Smooth muscle cell (in vitro differentiated cells): ENCODE results near the gene EIF2D. TPM values are rescaled to one million over a fixed set of nuclear protein-coding genes. Genes with fewer than 3 reads are reported as not detected.

Source experiments
- DNase-seq: peaks from one replicate; lab custom pipeline; 2025; ENCODE audit not compliant: unreplicated experiment; lab: John Stamatoyannopoulos, UW
- H2AFZ ChIP-seq: fragments of 200-600 bp; sonication (generic); 2 replicates; pipeline ENCODE4 v1.6.0; 2016; ENCODE audit warnings: antibody characterized with exemption, low read depth, mild to moderate bottlenecking
- H3F3A ChIP-seq: fragments of 200-600 bp; sonication (generic); 2 replicates; pipeline ENCODE4 v1.6.0; 2017; ENCODE audit warnings: antibody characterized with exemption, low read depth
- H3K27ac ChIP-seq: fragments of 200-600 bp; sonication (generic); 2 replicates; pipeline ENCODE4 v1.5.1; 2016; ENCODE audit warnings: low read depth, mild to moderate bottlenecking
- H3K27me3 ChIP-seq: fragments of 200-600 bp; sonication (generic); 2 replicates; pipeline ENCODE4 v1.6.1; 2016; ENCODE audit warnings: low read depth, mild to moderate bottlenecking
- H3K36me3 ChIP-seq: fragments of 200-600 bp; sonication (generic); 2 replicates; pipeline ENCODE4 v1.5.1; 2016; ENCODE audit warnings: low read depth
- H3K4me1 ChIP-seq: fragments of 200-600 bp; sonication (generic); 2 replicates; pipeline ENCODE4 v1.5.1; 2016; ENCODE audit warnings: low read depth
- H3K4me2 ChIP-seq: fragments of 200-600 bp; sonication (generic); 2 replicates; pipeline ENCODE4 v1.6.0; 2016; ENCODE audit warnings: mild to moderate bottlenecking
- H3K4me3 ChIP-seq: fragments of 200-600 bp; sonication (generic); 2 replicates; pipeline ENCODE4 v1.5.1; 2016; ENCODE audit warnings: mild to moderate bottlenecking
- H3K79me2 ChIP-seq: fragments of 200-600 bp; sonication (generic); 2 replicates; pipeline ENCODE4 v1.6.0; 2016; ENCODE audit warnings: low read depth, mild to moderate bottlenecking
- H3K9ac ChIP-seq: fragments of 200-600 bp; sonication (generic); 2 replicates; pipeline ENCODE4 v1.6.0; 2016; ENCODE audit warnings: low read depth
- H3K9me3 ChIP-seq: fragments of 200-600 bp; sonication (generic); replicated peaks from 2 replicates; pipeline ENCODE4 v1.5.1; 2016; ENCODE audit warnings: low read depth
- H4K20me1 ChIP-seq: fragments of 200-600 bp; sonication (generic); 2 replicates; pipeline ENCODE4 v1.6.0; 2016; ENCODE audit warnings: low read depth
- CTCF ChIP-seq: fragments of 200-600 bp; sonication (generic); IDR thresholded peaks from 2 replicates; pipeline ENCODE4 v1.5.1; 2017; ENCODE audit warnings: borderline replicate concordance, mild to moderate bottlenecking, antibody characterized with exemption; ENCODE audit not compliant: insufficient read depth, poor library complexity, severe bottlenecking
- WGBS: methylation state at CpG from one replicate; pipeline ENCODE4 v1.1.7; 2016; ENCODE audit warnings: low lambda C conversion rate; 5-methylcytosine and 5-hydroxymethylcytosine counted together
- polyA plus RNA-seq: library from polyadenylated mRNA; unstranded; fragments of >200 nt; fragmentation: Nextera tagmentation; extraction: Ambion mirVana; gene quantifications from 2 replicates; pipeline ENCODE4 v1.2.1, GENCODE V29; 2016
- total RNA-seq: library from RNA; depleted of rRNA; stranded (reverse); fragments of >200 nt; gene quantifications from 2 replicates; pipeline ENCODE4 v1.2.3, GENCODE V29; 2014

The EIF2D gene
- total and polyA plus RNA-seq, 2 experiments from 2014 or later: 22.8 to 28.9 TPM

GRCh38 chr1:206566999-206567398, 45.3 kb downstream of the EIF2D start:
- no peaks in the 10 kb centered on the region for H3K27me3 ChIP-seq
- H2AFZ ChIP-seq: no peak overlapping the region
- H3K9me3 ChIP-seq: no peaks in the 10 kb centered on the region
- no peak for DNase-seq
- no peaks in the 10 kb centered on the region for H4K20me1 ChIP-seq
- H3K4me3 ChIP-seq: no peak overlapping the region
- H3K4me2 ChIP-seq: no peak overlapping the region
- H3K9ac ChIP-seq: no peak overlapping the region
- H3K4me1 ChIP-seq: no peaks in the 10 kb centered on the region
- no peaks in the 10 kb centered on the region for H3K79me2 ChIP-seq
- 68% methylated on average over 4 of the region's 4 CpGs for WGBS
- H3K36me3 ChIP-seq: no peaks in the 10 kb centered on the region
- no peak for TF ChIP-seq CTCF
- no peaks in the 10 kb centered on the region for H3F3A ChIP-seq
- no peak overlapping the region for H3K27ac ChIP-seq

DNA sequence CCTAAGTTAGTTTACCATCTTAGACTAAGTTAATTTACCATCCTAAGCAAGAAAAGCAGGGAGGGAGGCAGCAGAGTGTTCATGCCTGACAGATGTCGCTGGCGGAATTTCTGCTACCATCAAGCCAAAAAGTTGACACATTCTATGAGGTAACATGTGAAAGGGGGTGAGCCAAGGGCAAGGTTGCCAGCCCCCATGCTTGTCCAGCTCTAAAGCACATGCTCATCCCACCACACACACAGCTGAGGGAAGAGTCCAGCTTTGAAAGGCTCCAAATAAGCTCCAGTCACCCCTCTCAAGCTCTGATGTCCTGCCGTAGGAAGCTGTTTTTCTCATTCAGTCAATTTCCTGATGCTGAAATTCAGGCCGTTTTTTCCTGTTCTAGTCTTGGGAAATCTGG, 46.3 kb downstream of the EIF2D start:
- Histone ChIP-seq H3K27me3 (no peaks in the 10 kb centered on the region), H3K4me3 (no peak overlapping the region), H3K36me3 (no peaks in the 10 kb centered on the region), H3F3A (no peaks in the 10 kb centered on the region), H3K79me2 (no peaks in the 10 kb centered on the region), H2AFZ (no peak overlapping the region), H4K20me1 (no peaks in the 10 kb centered on the region), H3K9me3 (no peaks in the 10 kb centered on the region), H3K4me2 (no peak overlapping the region), H3K27ac (no peak overlapping the region), H3K9ac (no peak overlapping the region), H3K4me1 (no peaks in the 10 kb centered on the region)
- 88% methylated on average over 4 of the region's 4 CpGs for WGBS
- DNase-seq: no peak
- no peak for TF ChIP-seq CTCF

DNA sequence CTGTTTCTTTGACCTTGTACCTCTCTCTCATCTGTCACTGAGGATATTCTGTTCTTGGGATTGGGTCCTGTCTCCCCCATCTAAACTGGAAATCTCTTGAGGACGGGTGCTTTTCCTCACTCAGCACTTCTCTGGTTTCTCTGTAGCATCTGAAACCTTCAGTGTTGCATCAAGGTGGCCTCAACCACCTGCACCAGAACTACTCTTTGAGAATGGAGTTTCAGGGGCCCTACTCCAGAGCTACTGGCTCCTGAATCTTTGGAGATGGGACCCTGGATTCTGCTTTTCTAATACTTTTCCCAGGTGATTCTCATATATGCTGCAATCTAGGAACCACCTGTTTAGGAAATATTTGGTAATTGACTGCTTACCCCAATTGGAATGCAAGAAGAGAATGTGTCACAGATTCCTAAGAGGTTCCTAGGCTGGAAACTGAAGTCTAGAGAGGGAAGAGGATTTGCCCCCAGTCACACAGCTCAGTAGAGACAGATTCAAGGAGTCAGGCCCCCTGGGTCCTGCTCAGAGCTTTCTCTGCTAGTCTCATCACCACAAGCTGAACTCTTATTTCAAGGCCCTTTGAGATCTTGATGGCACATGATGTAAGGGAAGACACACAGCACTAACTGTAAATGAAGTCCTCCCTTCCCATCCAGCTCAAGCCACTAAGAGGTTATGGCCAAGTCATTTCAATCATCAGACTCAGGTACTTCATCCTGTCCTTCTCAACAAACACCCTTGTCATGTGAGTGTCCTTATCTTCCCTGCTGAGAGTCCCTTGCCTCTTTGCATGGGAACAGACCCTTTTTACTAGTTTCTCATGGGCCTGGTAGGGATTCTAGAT, 48.7 kb downstream of the EIF2D start:
- Histone ChIP-seq H3K27ac (no peak overlapping the region), H3K79me2 (no peaks in the 10 kb centered on the region), H3K4me3 (no peak overlapping the region), H4K20me1 (no peaks in the 10 kb centered on the region), H3K27me3 (no peaks in the 10 kb centered on the region), H3K4me2 (no peak overlapping the region), H3K4me1 (peaks cover 7% of the 10 kb centered on the region), H3K9ac (no peak overlapping the region), H2AFZ (no peak overlapping the region), H3F3A (no peaks in the 10 kb centered on the region), H3K9me3 (no peaks in the 10 kb centered on the region), H3K36me3 (no peaks in the 10 kb centered on the region)
- DNase-seq: no peak
- TF ChIP-seq CTCF: no peak
- WGBS: 73% methylated on average over 1 of the region's 1 CpG
